SKM-1 (cell line): ENCODE measurements around the gene FBXL2.
"Not testable (repeated sequence)": the region's sequence is repeated elsewhere in the genome, so short reads cannot be mapped to it uniquely, and the experiment has no call there.

Source experiments
- DNase-seq: peaks from one replicate; lab custom pipeline; 2025; ENCODE audit not compliant: unreplicated experiment; lab: John Stamatoyannopoulos, UW

Gene FBXL2

GRCh38 chr3:33426630-33427317 lies 149.5 kb downstream of the FBXL2 start:
- no peak for DNase-seq

- no peak for DNase-seq
Observed at GRCh38 chr3:33428734-33429133, 151.5 kb downstream of the FBXL2 start.

- DNase-seq, result not testable (repeated sequence)
Observed at GRCh38 chr3:33429306-33429705, 152.1 kb downstream of the FBXL2 start.

- no peak for DNase-seq
Observed at GRCh38 chr3:33430061-33430460, 152.8 kb downstream of the FBXL2 start.

GRCh38 chr3:33430571-33430970 lies 153.3 kb downstream of the FBXL2 start:
- no peak for DNase-seq

GRCh38 chr3:33433843-33434242 lies 156.6 kb downstream of the FBXL2 start:
- no peak for DNase-seq
